ENCODE results near the gene GPR156.

DNA sequence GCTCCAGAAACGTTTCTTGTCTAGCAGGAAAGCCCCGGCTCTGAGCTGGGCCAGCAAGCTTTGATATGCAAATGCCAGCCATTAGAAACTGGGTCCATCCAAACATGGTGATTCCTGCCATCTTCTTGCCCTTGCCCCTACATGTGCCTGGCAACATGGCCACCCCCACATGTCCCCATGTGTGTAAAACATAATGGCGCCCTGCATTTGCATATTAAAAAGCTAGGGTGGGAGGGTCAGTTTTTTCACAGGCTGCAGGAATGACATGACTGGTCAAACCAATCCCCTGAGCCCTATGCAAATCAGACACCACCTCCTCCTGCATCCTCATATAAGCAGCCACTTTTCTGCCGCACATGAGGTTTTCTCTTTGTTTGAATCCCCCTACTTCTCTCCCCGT lies 21.2 kb downstream of the GPR156 start:
- TF ChIP-seq, protein P1, sequence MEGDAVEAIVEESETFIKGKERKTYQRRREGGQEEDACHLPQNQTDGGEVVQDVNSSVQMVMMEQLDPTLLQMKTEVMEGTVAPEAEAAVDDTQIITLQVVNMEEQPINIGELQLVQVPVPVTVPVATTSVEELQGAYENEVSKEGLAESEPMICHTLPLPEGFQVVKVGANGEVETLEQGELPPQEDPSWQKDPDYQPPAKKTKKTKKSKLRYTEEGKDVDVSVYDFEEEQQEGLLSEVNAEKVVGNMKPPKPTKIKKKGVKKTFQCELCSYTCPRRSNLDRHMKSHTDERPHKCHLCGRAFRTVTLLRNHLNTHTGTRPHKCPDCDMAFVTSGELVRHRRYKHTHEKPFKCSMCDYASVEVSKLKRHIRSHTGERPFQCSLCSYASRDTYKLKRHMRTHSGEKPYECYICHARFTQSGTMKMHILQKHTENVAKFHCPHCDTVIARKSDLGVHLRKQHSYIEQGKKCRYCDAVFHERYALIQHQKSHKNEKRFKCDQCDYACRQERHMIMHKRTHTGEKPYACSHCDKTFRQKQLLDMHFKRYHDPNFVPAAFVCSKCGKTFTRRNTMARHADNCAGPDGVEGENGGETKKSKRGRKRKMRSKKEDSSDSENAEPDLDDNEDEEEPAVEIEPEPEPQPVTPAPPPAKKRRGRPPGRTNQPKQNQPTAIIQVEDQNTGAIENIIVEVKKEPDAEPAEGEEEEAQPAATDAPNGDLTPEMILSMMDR (conservative IDR thresholded peaks at IDR 0.05): no peak
- TF ChIP-seq ZFX (IDR thresholded peaks at IDR 0.05): no peak
